Neural cell (in vitro differentiated cells): ENCODE results near the gene DNM3.

Experiments
- EP300 ChIP-seq: fragments of 450-650 bp; conservative IDR thresholded peaks from 2 replicates; pipeline ENCODE4 v1.6.1; 2014; ENCODE audit warnings: antibody characterized with exemption, mild to moderate bottlenecking, moderate library complexity; ENCODE audit not compliant: poor library complexity, severe bottlenecking
- EZH2 ChIP-seq: fragments of 200-600, 300-800 bp; shearing (Covaris generic), sonication (generic); IDR thresholded peaks from 2 replicates; pipeline ENCODE4 v1.6.1; 2014; ENCODE audit warnings: antibody characterized with exemption, low read length, borderline replicate concordance, mild to moderate bottlenecking; ENCODE audit not compliant: insufficient read depth, poor library complexity, severe bottlenecking
- MXI1 ChIP-seq: fragments of 450-650 bp; conservative IDR thresholded peaks from 2 replicates; pipeline ENCODE4 v1.6.1; 2014; ENCODE audit warnings: antibody characterized with exemption, mild to moderate bottlenecking; ENCODE audit not compliant: poor library complexity, severe bottlenecking
- POLR2AphosphoS5 ChIP-seq: IDR thresholded peaks from 2 replicates; pipeline ENCODE4 v1.6.1; 2012
- RAD21 ChIP-seq: fragments of 450-650 bp; conservative IDR thresholded peaks from 2 replicates; pipeline ENCODE4 v1.6.1; 2014; ENCODE audit warnings: antibody characterized with exemption, mild to moderate bottlenecking, moderate library complexity
- REST ChIP-seq: IDR thresholded peaks from 2 replicates; pipeline ENCODE4 v1.6.1; 2012; ENCODE audit warnings: borderline replicate concordance
- SMC3 ChIP-seq: fragments of 450-650 bp; conservative IDR thresholded peaks from 2 replicates; pipeline ENCODE4 v1.6.1; 2014; ENCODE audit warnings: antibody characterized with exemption, mild to moderate bottlenecking, moderate library complexity; ENCODE audit not compliant: poor library complexity
- TAF1 ChIP-seq: IDR thresholded peaks from 2 replicates; pipeline ENCODE4 v1.6.1; 2012; ENCODE audit warnings: low read depth
- TF ChIP-seq, protein P1 (sequence below): fragments of 450-650 bp; IDR thresholded peaks from 2 replicates; pipeline ENCODE4 v1.5.1; 2014; ENCODE audit warnings: antibody characterized with exemption, mild to moderate bottlenecking, moderate library complexity; ENCODE audit not compliant: poor library complexity, severe bottlenecking

GRCh38 chr1:172401892-172402291 is 560.6 kb downstream of the DNM3 start:
- TF ChIP-seq, protein P1, sequence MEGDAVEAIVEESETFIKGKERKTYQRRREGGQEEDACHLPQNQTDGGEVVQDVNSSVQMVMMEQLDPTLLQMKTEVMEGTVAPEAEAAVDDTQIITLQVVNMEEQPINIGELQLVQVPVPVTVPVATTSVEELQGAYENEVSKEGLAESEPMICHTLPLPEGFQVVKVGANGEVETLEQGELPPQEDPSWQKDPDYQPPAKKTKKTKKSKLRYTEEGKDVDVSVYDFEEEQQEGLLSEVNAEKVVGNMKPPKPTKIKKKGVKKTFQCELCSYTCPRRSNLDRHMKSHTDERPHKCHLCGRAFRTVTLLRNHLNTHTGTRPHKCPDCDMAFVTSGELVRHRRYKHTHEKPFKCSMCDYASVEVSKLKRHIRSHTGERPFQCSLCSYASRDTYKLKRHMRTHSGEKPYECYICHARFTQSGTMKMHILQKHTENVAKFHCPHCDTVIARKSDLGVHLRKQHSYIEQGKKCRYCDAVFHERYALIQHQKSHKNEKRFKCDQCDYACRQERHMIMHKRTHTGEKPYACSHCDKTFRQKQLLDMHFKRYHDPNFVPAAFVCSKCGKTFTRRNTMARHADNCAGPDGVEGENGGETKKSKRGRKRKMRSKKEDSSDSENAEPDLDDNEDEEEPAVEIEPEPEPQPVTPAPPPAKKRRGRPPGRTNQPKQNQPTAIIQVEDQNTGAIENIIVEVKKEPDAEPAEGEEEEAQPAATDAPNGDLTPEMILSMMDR: no peak
- TF ChIP-seq SMC3 (no peak), EZH2 (no peak), POLR2AphosphoS5 (no peak), RAD21 (no peak), MXI1 (no peak), TAF1 (no peak), REST (no peak), EP300 (no peak)
